SK-N-SH (cell line): ENCODE measurements around the gene MBP. TPM values are rescaled to one million over a fixed set of nuclear protein-coding genes. Genes with fewer than 3 reads are reported as not detected.

Experiments used
- CTCF ChIA-PET: fragments of 300-600, 350-600 bp; formaldehyde crosslinking; extraction: SDS; loops from one replicate; lab custom pipeline; 2021; lab: Yijun Ruan, JAX
- POLR2A ChIA-PET: fragments of 350-600 bp; sonication (Branson Sonifier 250); formaldehyde crosslinking; extraction: SDS; loops from one replicate; lab custom pipeline; 2020; ENCODE audit warnings: antibody characterized with exemption, inconsistent platforms; lab: Yijun Ruan, JAX
- DNase-seq: peaks from one replicate; pipeline ENCODE4 v3.0.0; 2012
- H2AFZ ChIP-seq: fragments of 200-600 bp; sonication (generic); 2 replicates; pipeline ENCODE4 v1.8.1; 2016; ENCODE audit warnings: antibody characterized with exemption, mild to moderate bottlenecking, low read depth
- H3F3A ChIP-seq: fragments of 200-600 bp; sonication (generic); replicated peaks from 2 replicates; pipeline ENCODE3; 2016; ENCODE audit warnings: antibody characterized with exemption, mild to moderate bottlenecking; ENCODE audit not compliant: insufficient read depth
- H3K27ac ChIP-seq, 2 experiments: fragments of 200-500 bp in 1 of 2; fragments of 200-600 bp in 1 of 2; sonication (Bioruptor generic) in 1 of 2; sonication (generic), shearing (Covaris generic) in 1 of 2; 2 replicates each; pipeline versions ENCODE4 v1.5.1 to v1.6.1; 2014 to 2016; ENCODE audit warnings: low read depth in 2 of 2, inconsistent platforms in 1 of 2, low read length in 1 of 2, mild to moderate bottlenecking in 1 of 2, mixed read lengths in 1 of 2
- H3K27me3 ChIP-seq: fragments of 200-600 bp; sonication (generic), shearing (Covaris generic); 2 replicates; pipeline ENCODE4 v1.6.1; 2016; ENCODE audit warnings: mixed run types; ENCODE audit not compliant: insufficient read depth
- H3K36me3 ChIP-seq, 2 experiments: fragments of 200-500 bp in 1 of 2; fragments of 200-600 bp in 1 of 2; sonication (Bioruptor generic) in 1 of 2; sonication (generic) in 1 of 2; replicated peaks in 1 of 2; 2 replicates each; pipeline versions ENCODE3 to v1.5.1; 2014 to 2016; ENCODE audit warnings: low read length in 1 of 2, mild to moderate bottlenecking in 1 of 2; ENCODE audit not compliant: insufficient read depth in 2 of 2, control insufficient read depth in 1 of 2
- H3K4me1 ChIP-seq, 2 experiments: fragments of 200-500 bp in 1 of 2; fragments of 200-600 bp in 1 of 2; sonication (Bioruptor generic) in 1 of 2; sonication (generic), shearing (Covaris generic) in 1 of 2; 2 replicates each; pipeline versions ENCODE4 v1.5.1 to v1.6.1; 2014 to 2016; ENCODE audit warnings: low read depth in 1 of 2, low read length in 1 of 2, mixed run types in 1 of 2; ENCODE audit not compliant: insufficient read depth in 2 of 2, control insufficient read depth in 1 of 2
- H3K4me2 ChIP-seq: fragments of 200-600 bp; sonication (generic), shearing (Covaris generic); 2 replicates; pipeline ENCODE4 v1.6.1; 2017; ENCODE audit warnings: mixed run types
- H3K4me3 ChIP-seq, 2 experiments: fragments of 200-500 bp in 1 of 2; fragments of 200-600 bp in 1 of 2; sonication (Bioruptor generic) in 1 of 2; sonication (generic), shearing (Covaris generic) in 1 of 2; 2 replicates each; pipeline versions ENCODE4 v1.5.1 to v1.8.1; 2014 to 2016; ENCODE audit warnings: low read depth in 2 of 2, inconsistent platforms in 1 of 2, low read length in 1 of 2, mild to moderate bottlenecking in 1 of 2, mixed read lengths in 1 of 2, moderate library complexity in 1 of 2
- H3K79me2 ChIP-seq: fragments of 200-600 bp; sonication (generic); 2 replicates; pipeline ENCODE4 v1.8.1; 2017; ENCODE audit warnings: mild to moderate bottlenecking; ENCODE audit not compliant: insufficient read depth
- H3K9ac ChIP-seq: fragments of 200-600 bp; sonication (generic); 2 replicates; pipeline ENCODE4 v1.6.1; 2017; ENCODE audit warnings: mixed run types
- H3K9me2 ChIP-seq: fragments of 200-600 bp; sonication (generic); 2 replicates; pipeline ENCODE4 v1.6.1; 2017; ENCODE audit warnings: mixed run types
- H3K9me3 ChIP-seq: fragments of 200-600 bp; sonication (generic); 2 replicates; pipeline ENCODE4 v1.6.1; 2017; ENCODE audit warnings: mixed run types, mild to moderate bottlenecking, moderate library complexity
- H4K20me1 ChIP-seq: fragments of 200-600 bp; sonication (generic); 2 replicates; pipeline ENCODE4 v1.6.1; 2017; ENCODE audit warnings: mild to moderate bottlenecking, mixed run types; ENCODE audit not compliant: insufficient read depth
- EZH2phosphoT487 ChIP-seq: fragments of 200-600 bp; sonication (generic); IDR thresholded peaks from 2 replicates; pipeline ENCODE4 v1.6.1; 2017; ENCODE audit warnings: low read depth, mixed run types, mild to moderate bottlenecking, antibody characterized with exemption, moderate library complexity, borderline replicate concordance
- FOXJ3 ChIP-seq: sonication (generic); formaldehyde crosslinking; IDR thresholded peaks from 2 replicates; pipeline ENCODE4 v1.5.1; 2020; ENCODE audit warnings: mild to moderate bottlenecking, missing genetic modification reagents
- FOXM1 ChIP-seq: IDR thresholded peaks from 2 replicates; pipeline ENCODE4 v1.4.0; 2012; ENCODE audit warnings: low read depth, mild to moderate bottlenecking
- GABPA ChIP-seq: IDR thresholded peaks from 2 replicates; pipeline ENCODE4 v1.4.0; 2012; ENCODE audit warnings: low read depth, mild to moderate bottlenecking
- GATA2 ChIP-seq: sonication (generic); formaldehyde crosslinking; IDR thresholded peaks from 2 replicates; pipeline ENCODE4 v1.5.0; 2020; ENCODE audit warnings: mild to moderate bottlenecking, missing genetic modification reagents
- JUND ChIP-seq: IDR thresholded peaks from 2 replicates; pipeline ENCODE4 v1.4.0; 2012
- MXI1 ChIP-seq: IDR thresholded peaks from 2 replicates; pipeline ENCODE4 v1.6.1; 2012; ENCODE audit warnings: mild to moderate bottlenecking, low read depth, low read length, improper control_type of control experiment
- RCOR1 ChIP-seq: fragments of 150-350 bp; IDR thresholded peaks from 2 replicates; pipeline ENCODE4 v1.6.1; 2017; ENCODE audit warnings: antibody characterized with exemption, low read length
- REST ChIP-seq: IDR thresholded peaks from 2 replicates; pipeline ENCODE4 v1.6.1; 2012; ENCODE audit warnings: mild to moderate bottlenecking, low read depth, low read length, moderate library complexity
- RFX5 ChIP-seq: IDR thresholded peaks from 2 replicates; pipeline ENCODE4 v1.6.1; 2012; ENCODE audit warnings: mild to moderate bottlenecking, improper control_type of control experiment, low read length
- RXRA ChIP-seq: IDR thresholded peaks from 2 replicates; pipeline ENCODE4 v1.4.0; 2012; ENCODE audit warnings: low read depth, mild to moderate bottlenecking, borderline replicate concordance
- TAF1 ChIP-seq: IDR thresholded peaks from 2 replicates; pipeline ENCODE4 v1.6.1; 2012; ENCODE audit warnings: low read depth, mild to moderate bottlenecking, low read length, moderate library complexity, borderline replicate concordance
- ZBTB33 ChIP-seq: IDR thresholded peaks from 2 replicates; pipeline ENCODE4 v1.4.0; 2012; ENCODE audit warnings: low read depth, borderline replicate concordance
- WGBS: methylation state at CpG from one replicate; pipeline ENCODE4 v1.1.6; 2017; ENCODE audit warnings: low lambda C conversion rate; 5-methylcytosine and 5-hydroxymethylcytosine counted together
- polyA plus RNA-seq, 3 experiments: library from polyadenylated mRNA; depleted of rRNA; stranded (reverse); fragments of >200 nt; gene quantifications; 2 replicates each; pipeline ENCODE4 v1.2.3, GENCODE V29; 2012
- TF ChIP-seq, protein P1 (sequence below): fragments of 200-600 bp; sonication (generic); IDR thresholded peaks from 2 replicates; pipeline ENCODE4 v1.6.1; 2017; ENCODE audit warnings: antibody characterized with exemption, mild to moderate bottlenecking, moderate library complexity
- TF ChIP-seq, protein P2 (sequence below): fragments of 150-350 bp; IDR thresholded peaks from 2 replicates; pipeline ENCODE4 v1.6.1; 2016; ENCODE audit warnings: mild to moderate bottlenecking, low read depth, low read length

The MBP gene
- polyA plus RNA-seq, 1 of the 3 experiments (the other 2 are of a cell fraction) = 1.6 TPM

- TF ChIP-seq EZH2phosphoT487 (no peak), RCOR1 (no peak), REST (no peak), FOXJ3 (CRISPR knock-in tag) (no peak), RXRA (no peak), TAF1 (no peak)
Measured at GRCh38 chr18:77121523-77121922, 11.1 kb downstream of the MBP start (continued).

DNA sequence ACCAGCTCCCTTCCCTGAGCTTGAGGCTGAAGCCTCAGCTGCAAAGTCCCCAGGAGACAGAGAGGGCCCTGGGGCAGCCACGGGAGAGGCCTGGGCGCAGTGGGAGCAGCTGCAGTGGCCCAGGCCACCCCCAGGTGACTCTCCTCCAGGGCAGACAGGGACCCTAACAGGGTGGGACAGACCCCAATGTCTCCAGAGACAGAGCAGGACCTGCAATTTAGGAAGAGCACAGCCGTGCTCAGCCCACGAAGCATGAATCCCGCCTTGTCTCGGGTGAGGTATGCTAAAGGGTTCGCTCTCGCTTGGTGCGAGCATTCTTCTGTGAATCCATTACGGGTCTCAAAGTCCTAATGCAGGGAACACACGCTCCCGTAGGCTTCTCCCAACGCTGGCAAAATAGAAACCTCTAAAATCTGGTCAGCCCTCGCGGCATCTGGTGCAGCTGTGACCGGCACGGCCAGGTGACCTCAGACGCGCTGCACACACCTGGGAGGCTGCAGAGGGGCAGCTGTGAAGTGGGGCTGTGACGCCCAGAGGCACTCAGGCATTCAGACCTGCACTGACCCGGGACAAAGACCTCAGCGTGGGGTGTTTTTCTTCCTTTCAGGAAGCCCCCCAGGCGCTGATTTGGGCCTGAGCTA lies 12.6 kb downstream of the MBP start:
- ChIA-PET POLR2A (no interaction called here), CTCF (no interaction called here)
- Histone ChIP-seq H2AFZ (no peak overlapping the region), H3K4me1 (peaks cover 0 to 3% of the 10 kb centered on the region in 2 experiments; a peak in 2 of 4 replicates), H3K4me2 (no peak overlapping the region), H3K9me3 (no peaks in the 10 kb centered on the region), H3K79me2 (no peaks in the 10 kb centered on the region), H3K4me3 (no peak overlapping the region), H3K27ac (no peak overlapping the region), H3K36me3 (no peaks in the 10 kb centered on the region), H3K27me3 (no peaks in the 10 kb centered on the region), H4K20me1 (no peaks in the 10 kb centered on the region), H3F3A (no peaks in the 10 kb centered on the region), H3K9ac (no peak overlapping the region), H3K9me2 (no peaks in the 10 kb centered on the region)
- 88% methylated on average over 17 of the region's 23 CpGs for WGBS
- TF ChIP-seq MXI1 (no peak), EZH2phosphoT487 (no peak), RFX5 (no peak), JUND (no peak), GATA2 (no peak), GABPA (no peak), FOXM1 (no peak), ZBTB33 (no peak)
- TF ChIP-seq, protein P1, sequence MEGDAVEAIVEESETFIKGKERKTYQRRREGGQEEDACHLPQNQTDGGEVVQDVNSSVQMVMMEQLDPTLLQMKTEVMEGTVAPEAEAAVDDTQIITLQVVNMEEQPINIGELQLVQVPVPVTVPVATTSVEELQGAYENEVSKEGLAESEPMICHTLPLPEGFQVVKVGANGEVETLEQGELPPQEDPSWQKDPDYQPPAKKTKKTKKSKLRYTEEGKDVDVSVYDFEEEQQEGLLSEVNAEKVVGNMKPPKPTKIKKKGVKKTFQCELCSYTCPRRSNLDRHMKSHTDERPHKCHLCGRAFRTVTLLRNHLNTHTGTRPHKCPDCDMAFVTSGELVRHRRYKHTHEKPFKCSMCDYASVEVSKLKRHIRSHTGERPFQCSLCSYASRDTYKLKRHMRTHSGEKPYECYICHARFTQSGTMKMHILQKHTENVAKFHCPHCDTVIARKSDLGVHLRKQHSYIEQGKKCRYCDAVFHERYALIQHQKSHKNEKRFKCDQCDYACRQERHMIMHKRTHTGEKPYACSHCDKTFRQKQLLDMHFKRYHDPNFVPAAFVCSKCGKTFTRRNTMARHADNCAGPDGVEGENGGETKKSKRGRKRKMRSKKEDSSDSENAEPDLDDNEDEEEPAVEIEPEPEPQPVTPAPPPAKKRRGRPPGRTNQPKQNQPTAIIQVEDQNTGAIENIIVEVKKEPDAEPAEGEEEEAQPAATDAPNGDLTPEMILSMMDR = no peak
- TF ChIP-seq, protein P2, sequence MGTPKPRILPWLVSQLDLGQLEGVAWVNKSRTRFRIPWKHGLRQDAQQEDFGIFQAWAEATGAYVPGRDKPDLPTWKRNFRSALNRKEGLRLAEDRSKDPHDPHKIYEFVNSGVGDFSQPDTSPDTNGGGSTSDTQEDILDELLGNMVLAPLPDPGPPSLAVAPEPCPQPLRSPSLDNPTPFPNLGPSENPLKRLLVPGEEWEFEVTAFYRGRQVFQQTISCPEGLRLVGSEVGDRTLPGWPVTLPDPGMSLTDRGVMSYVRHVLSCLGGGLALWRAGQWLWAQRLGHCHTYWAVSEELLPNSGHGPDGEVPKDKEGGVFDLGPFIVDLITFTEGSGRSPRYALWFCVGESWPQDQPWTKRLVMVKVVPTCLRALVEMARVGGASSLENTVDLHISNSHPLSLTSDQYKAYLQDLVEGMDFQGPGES = no peak
- DNase-seq = no peak
